ENCODE results near the gene APPBP2.
"Not testable (repeated sequence)": the region's sequence is repeated elsewhere in the genome, so short reads cannot be mapped to it uniquely, and the experiment has no call there.

APPBP2 gene

GRCh38 chr17:60428491-60428890, 97.6 kb downstream of the APPBP2 start:
- not testable (repeated sequence) for DNase-seq

- no peak for DNase-seq
Measured at GRCh38 chr17:60426596-60426995, 99.4 kb downstream of the APPBP2 start.

- DNase-seq: no peak
Measured at GRCh38 chr17:60425626-60426025, 100.4 kb downstream of the APPBP2 start.

GRCh38 chr17:60423865-60424264, 102.2 kb downstream of the APPBP2 start:
- no peak for DNase-seq

- no peak for DNase-seq
Measured at GRCh38 chr17:60422162-60422665, 103.8 kb downstream of the APPBP2 start, which contains the start of gene CHCT1. TSS of gene CHCT1 (plus strand) at chr17:60422489. CDS start at chr17:60422593, 104 bp downstream.

GRCh38 chr17:60421273-60422161, 104.5 kb downstream of the APPBP2 start:
- no peak for DNase-seq

- not testable (repeated sequence) for DNase-seq
Measured at GRCh38 chr17:60419875-60420274, 106.2 kb downstream of the APPBP2 start.

GRCh38 chr17:60419003-60419402, 107.0 kb downstream of the APPBP2 start:
- DNase-seq: not testable (repeated sequence)

- no peak for DNase-seq
Measured at GRCh38 chr17:60416368-60416925, 109.6 kb downstream of the APPBP2 start.

- no peak for DNase-seq
Measured at GRCh38 chr17:60415146-60415545, 110.9 kb downstream of the APPBP2 start.

- no peak for DNase-seq
Measured at GRCh38 chr17:60412701-60413100, 113.3 kb downstream of the APPBP2 start.

- DNase-seq: no peak
Measured at GRCh38 chr17:60410001-60410400, 116.0 kb downstream of the APPBP2 start.

- DNase-seq: no peak
Measured at GRCh38 chr17:60406887-60407286, 119.2 kb downstream of the APPBP2 start.

GRCh38 chr17:60403962-60404361, 122.1 kb downstream of the APPBP2 start:
- DNase-seq: no peak

GRCh38 chr17:60403523-60403810, 122.6 kb downstream of the APPBP2 start:
- DNase-seq: no peak

- DNase-seq: no peak
Measured at GRCh38 chr17:60401819-60402218, 124.2 kb downstream of the APPBP2 start.

GRCh38 chr17:60398227-60398959, 127.6 kb downstream of the APPBP2 start:
- DNase-seq: no peak

GRCh38 chr17:60396412-60396811, 129.6 kb downstream of the APPBP2 start:
- no peak for DNase-seq

GRCh38 chr17:60395508-60396065, 130.5 kb downstream of the APPBP2 start:
- no peak for DNase-seq

GRCh38 chr17:60393840-60394723, 132.0 kb downstream of the APPBP2 start:
- no peak for DNase-seq

Measured in NCI-H1436 treated with DMSO at 0.1 percent for 48 hours (cell line).